Renal cortical epithelial cell (primary cell): ENCODE data around the gene ALCAM. TPM values are rescaled to one million over a fixed set of nuclear protein-coding genes. Genes with fewer than 3 reads are reported as not detected.
"Not testable (repeated sequence)": the region's sequence is repeated elsewhere in the genome, so short reads cannot be mapped to it uniquely, and the experiment has no call there.

ENCODE experiments used
- DNase-seq: peaks from one replicate; pipeline ENCODE4 v3.0.0-alpha.2; 2011; ENCODE audit warnings: low read depth
- total RNA-seq: library from RNA; depleted of rRNA; stranded (reverse); fragments of >200 nt; gene quantifications from 2 replicates; pipeline ENCODE4 v1.2.3, GENCODE V29; 2014

The ALCAM gene
- total RNA-seq, 1 donor from 2014 or later = 447 TPM

- DNase-seq = no peak
These were observed 21.5 kb downstream of the ALCAM start for GRCh38 chr3:105388176-105388575.

GRCh38 chr3:105389759-105390158 lies 23.1 kb downstream of the ALCAM start:
- DNase-seq = not testable (repeated sequence)

- DNase-seq = not testable (repeated sequence)
These were observed 25.9 kb downstream of the ALCAM start for GRCh38 chr3:105392598-105392997.

GRCh38 chr3:105394177-105394576 lies 27.5 kb downstream of the ALCAM start:
- no peak for DNase-seq

GRCh38 chr3:105397974-105398373 lies 31.3 kb downstream of the ALCAM start:
- DNase-seq = no peak

- DNase-seq = no peak
These were observed 31.7 kb downstream of the ALCAM start for GRCh38 chr3:105398437-105398836.

GRCh38 chr3:105399062-105399461 lies 32.4 kb downstream of the ALCAM start:
- DNase-seq = no peak

GRCh38 chr3:105399611-105400010 lies 32.9 kb downstream of the ALCAM start:
- no peak for DNase-seq

GRCh38 chr3:105401254-105401653 lies 34.5 kb downstream of the ALCAM start:
- DNase-seq = no peak

- peak; percentile 94 for DNase-seq
These were observed 35.0 kb downstream of the ALCAM start for GRCh38 chr3:105401691-105402149.

GRCh38 chr3:105402287-105402801 lies 35.6 kb downstream of the ALCAM start:
- peak; percentile 89 for DNase-seq

GRCh38 chr3:105403034-105403433 lies 36.3 kb downstream of the ALCAM start:
- DNase-seq = not testable (repeated sequence)

GRCh38 chr3:105406268-105406667 lies 39.6 kb downstream of the ALCAM start:
- peak; percentile 60 for DNase-seq

GRCh38 chr3:105409364-105409763 lies 42.7 kb downstream of the ALCAM start:
- DNase-seq = no peak

GRCh38 chr3:105413343-105413887 lies 46.7 kb downstream of the ALCAM start:
- DNase-seq = peak; percentile 33

- DNase-seq = peak; percentile 16
These were observed 48.1 kb downstream of the ALCAM start for GRCh38 chr3:105414841-105415240.

- no peak for DNase-seq
These were observed 49.2 kb downstream of the ALCAM start for GRCh38 chr3:105415951-105416350.

GRCh38 chr3:105417525-105418289 lies 51.0 kb downstream of the ALCAM start:
- DNase-seq = no peak

- DNase-seq = no peak
These were observed 55.9 kb downstream of the ALCAM start for GRCh38 chr3:105422645-105423044.

GRCh38 chr3:105423397-105423796 lies 56.7 kb downstream of the ALCAM start:
- no peak for DNase-seq

GRCh38 chr3:105424412-105425152 lies 57.9 kb downstream of the ALCAM start:
- no peak for DNase-seq

- DNase-seq = no peak
These were observed 58.4 kb downstream of the ALCAM start for GRCh38 chr3:105425153-105425502.

- DNase-seq = no peak
These were observed 60.6 kb downstream of the ALCAM start for GRCh38 chr3:105427332-105427731.
